Tibial nerve (tissue), 4 donors: ENCODE data around the gene DGCR8.

Source experiments
- CTCF ChIP-seq, 5 experiments: fragments of 200-600 bp in 3 of 5; fragments of 450-650 bp in 2 of 5; sonication (generic) in 3 of 5; IDR thresholded peaks; one replicate each; pipeline ENCODE4 v1.5.1; 2016 to 2019; ENCODE audit warnings: antibody characterized with exemption in 5 of 5, mild to moderate bottlenecking in 3 of 5, moderate library complexity in 2 of 5
- EP300 ChIP-seq, 2 donors: sonication (generic); formaldehyde crosslinking; IDR thresholded peaks; one replicate each; pipeline ENCODE4 v1.6.1; 2017; ENCODE audit warnings: antibody characterized with exemption in 2 of 2, mild to moderate bottlenecking in 1 of 2

- TF ChIP-seq CTCF (IDR thresholded peaks at IDR 0.05) (no peak), EP300 (IDR thresholded peaks at IDR 0.05) (no peak)
These were observed 34.8 kb downstream of the DGCR8 start for GRCh38 chr22:20114506-20115475.
